ENCODE measurements around the gene RAB8B.

RAB8B gene

DNA sequence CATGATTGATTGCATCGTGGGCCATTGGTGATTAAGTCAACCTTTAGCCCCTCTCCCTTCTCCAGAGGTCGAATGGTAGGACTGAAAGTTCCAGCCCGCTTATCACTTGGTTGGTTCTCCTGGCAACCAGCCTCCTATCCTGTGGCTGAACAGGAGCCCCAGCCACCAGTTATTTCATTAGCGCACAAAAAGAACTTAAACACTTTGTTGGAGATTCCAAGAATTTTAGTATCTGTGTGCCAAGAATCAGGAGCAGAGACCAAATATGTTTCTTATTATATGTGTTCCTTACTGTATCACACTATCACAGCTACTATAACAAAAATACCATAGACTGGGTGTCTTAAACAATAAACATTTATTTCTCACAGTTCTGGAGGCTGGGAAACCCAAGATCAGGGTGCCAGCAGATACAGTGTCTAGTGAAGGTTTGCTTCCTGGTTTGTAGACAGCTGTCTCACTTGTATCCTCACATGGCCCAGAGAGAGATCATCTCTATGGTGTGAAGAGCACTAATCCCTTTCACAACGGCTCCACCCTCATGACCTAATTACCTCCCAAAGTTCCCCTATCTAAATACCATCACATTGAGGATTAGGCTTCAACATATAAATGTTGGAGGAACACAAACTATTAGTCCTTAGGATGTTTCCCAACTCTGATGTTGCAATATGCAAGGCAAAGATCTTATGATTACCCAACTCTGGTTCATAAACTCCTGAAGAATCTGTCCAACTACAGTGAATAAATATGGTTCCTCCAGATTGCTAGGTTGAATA lies 57.5 kb downstream of the RAB8B start:
- no peak overlapping the region for H3K27ac Mint-ChIP-seq
- H3K4me3 Mint-ChIP-seq, result no peak overlapping the region

DNA sequence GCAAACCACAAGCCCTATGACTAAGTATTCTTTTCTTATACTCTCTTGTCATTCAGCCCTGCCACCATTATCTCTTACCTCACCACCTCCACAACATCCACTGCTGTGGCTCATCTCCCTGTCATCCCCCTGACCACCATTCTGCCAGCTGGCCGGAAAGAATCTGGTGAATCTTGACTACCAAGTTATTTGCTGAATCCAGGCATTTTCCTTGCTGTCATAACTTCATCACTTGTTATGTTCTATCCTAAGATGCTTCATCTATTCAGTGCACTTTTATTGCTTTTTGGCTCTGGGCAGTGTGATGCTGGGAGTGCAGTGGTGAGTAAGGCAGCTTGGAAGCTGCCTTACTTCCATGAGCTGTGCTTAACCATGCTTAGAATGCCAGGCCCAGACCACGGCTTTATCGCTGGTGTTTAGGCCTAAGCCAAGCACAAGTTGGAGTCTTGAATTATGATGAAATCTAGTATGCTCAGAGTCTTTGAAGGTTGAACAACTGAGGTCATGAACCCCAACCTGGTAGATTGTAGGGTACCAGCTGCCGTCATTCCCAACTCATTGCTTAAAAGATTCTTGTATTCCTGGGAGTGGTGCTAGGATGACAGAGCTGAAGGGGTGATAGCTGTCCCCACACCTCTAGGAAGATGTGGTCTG lies 61.0 kb downstream of the RAB8B start:
- Mint-ChIP-seq H3K27ac (no peak overlapping the region), H3K36me3 (ENCODE audit: low read depth) (peaks cover 40% of the 10 kb centered on the region), H3K27me3 (ENCODE audit: low read depth) (no peaks in the 10 kb centered on the region), H3K4me3 (no peak overlapping the region), H3K4me1 (ENCODE audit: low read depth) (peaks cover 10% of the 10 kb centered on the region), H3K9me3 (no peaks in the 10 kb centered on the region)

More for the DNA sequence above, 57.5 kb downstream of the RAB8B start:
- Mint-ChIP-seq H3K4me1 (ENCODE audit: low read depth) (peaks cover 25% of the 10 kb centered on the region), H3K36me3 (ENCODE audit: low read depth) (peaks cover 55% of the 10 kb centered on the region), H3K9me3 (peaks cover 6% of the 10 kb centered on the region), H3K27me3 (ENCODE audit: low read depth) (no peaks in the 10 kb centered on the region)

DNA sequence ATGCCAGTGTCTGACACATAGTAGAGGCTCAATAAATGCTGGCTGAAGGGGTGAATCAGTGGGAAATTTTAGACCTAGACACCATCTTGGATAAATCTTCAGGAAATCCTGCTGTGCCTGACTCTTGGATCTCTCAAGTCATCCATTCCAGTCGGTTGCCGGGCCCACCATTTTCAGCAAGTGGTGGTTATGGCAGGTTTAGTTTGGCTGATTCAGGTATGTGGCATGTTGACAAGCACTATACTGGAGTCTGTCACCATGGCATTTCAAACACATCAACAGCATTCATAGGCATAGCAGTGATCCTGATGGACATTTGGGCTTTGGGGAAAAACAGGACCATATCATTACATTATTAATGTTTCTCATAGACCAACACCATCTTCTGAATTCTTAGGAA lies 62.3 kb downstream of the RAB8B start:
- Mint-ChIP-seq H3K27me3 (ENCODE audit: low read depth) (no peaks in the 10 kb centered on the region), H3K9me3 (no peaks in the 10 kb centered on the region), H3K4me1 (ENCODE audit: low read depth) (peaks cover 7% of the 10 kb centered on the region), H3K36me3 (ENCODE audit: low read depth) (peaks cover 36% of the 10 kb centered on the region), H3K27ac (no peak overlapping the region), H3K4me3 (no peak overlapping the region)

DNA sequence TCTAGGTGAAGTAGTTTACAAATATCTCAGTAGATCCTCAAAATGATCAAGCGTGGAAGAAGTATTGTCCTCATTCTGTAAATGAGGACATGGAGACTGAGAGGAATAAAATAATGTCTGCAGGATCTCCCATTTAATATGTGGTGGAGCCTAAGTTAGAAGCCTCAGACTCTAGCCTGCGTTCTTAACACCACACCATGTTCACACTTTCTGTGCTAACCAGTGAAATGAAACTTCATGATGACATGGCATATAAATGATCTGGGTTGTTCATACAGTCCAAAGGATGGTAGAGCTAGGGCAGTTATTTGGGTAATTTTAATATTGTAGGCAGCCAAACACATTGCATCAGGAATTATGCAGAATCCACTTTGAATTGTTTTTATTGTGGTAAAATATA lies 62.9 kb downstream of the RAB8B start:
- H3K36me3 Mint-ChIP-seq (ENCODE audit: low read depth), result peaks cover 30% of the 10 kb centered on the region
- H3K27me3 Mint-ChIP-seq (ENCODE audit: low read depth), result no peaks in the 10 kb centered on the region

DNA sequence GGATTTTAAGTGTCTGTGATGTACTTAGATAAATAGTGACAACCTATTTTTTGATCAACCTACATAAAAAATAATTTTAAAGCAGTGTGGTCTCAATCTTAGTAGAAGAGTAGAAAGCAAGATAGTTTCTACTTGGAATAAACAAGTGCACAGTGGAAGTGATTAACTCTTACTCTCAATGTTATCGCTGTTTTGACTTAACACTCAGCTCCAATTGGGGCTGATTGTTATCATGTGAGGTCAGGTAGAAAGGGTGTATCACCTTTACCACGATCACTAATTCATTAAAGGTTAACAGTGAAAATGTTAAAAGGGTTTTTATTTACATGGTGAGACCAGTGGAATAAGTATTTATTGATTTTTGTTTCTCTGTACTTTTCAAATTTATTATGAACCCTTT lies 65.6 kb downstream of the RAB8B start:
- no peaks in the 10 kb centered on the region for H3K9me3 Mint-ChIP-seq
- H3K27me3 Mint-ChIP-seq (ENCODE audit: low read depth), result no peaks in the 10 kb centered on the region
- peaks cover 4% of the 10 kb centered on the region for H3K4me1 Mint-ChIP-seq (ENCODE audit: low read depth)
- no peak overlapping the region for H3K4me3 Mint-ChIP-seq
- H3K27ac Mint-ChIP-seq, result no peak overlapping the region
- H3K36me3 Mint-ChIP-seq (ENCODE audit: low read depth), result peaks cover 26% of the 10 kb centered on the region

More for the DNA sequence above, 62.9 kb downstream of the RAB8B start:
- Mint-ChIP-seq H3K4me3 (no peak overlapping the region), H3K4me1 (ENCODE audit: low read depth) (peaks cover 4% of the 10 kb centered on the region), H3K27ac (no peak overlapping the region), H3K9me3 (no peaks in the 10 kb centered on the region)

DNA sequence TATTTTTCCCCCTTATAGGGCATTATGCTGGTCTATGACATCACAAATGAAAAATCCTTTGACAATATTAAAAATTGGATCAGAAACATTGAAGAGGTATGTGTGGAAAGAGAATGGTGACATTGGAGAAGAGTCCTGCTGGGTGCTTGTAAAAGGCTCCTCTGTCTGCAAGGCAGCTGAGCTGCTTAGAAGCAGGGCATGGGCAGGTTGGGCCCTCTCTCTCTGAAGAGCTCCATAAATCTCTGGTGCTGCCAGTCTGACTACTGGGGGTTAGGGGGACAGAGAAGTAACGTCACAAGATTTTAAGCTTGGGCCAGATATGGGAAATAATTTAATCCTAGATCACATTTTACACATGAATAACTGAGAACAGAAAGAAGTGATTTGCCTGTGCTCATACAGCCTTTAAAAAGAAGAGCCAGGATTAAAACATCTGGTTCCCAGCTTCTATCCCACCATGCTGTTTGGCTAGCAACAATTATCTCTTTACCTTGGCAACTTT lies 66.1 kb downstream of the RAB8B start:
- peaks cover 24% of the 10 kb centered on the region for H3K36me3 Mint-ChIP-seq (ENCODE audit: low read depth)
- H3K4me1 Mint-ChIP-seq (ENCODE audit: low read depth), result peaks cover 4% of the 10 kb centered on the region

DNA sequence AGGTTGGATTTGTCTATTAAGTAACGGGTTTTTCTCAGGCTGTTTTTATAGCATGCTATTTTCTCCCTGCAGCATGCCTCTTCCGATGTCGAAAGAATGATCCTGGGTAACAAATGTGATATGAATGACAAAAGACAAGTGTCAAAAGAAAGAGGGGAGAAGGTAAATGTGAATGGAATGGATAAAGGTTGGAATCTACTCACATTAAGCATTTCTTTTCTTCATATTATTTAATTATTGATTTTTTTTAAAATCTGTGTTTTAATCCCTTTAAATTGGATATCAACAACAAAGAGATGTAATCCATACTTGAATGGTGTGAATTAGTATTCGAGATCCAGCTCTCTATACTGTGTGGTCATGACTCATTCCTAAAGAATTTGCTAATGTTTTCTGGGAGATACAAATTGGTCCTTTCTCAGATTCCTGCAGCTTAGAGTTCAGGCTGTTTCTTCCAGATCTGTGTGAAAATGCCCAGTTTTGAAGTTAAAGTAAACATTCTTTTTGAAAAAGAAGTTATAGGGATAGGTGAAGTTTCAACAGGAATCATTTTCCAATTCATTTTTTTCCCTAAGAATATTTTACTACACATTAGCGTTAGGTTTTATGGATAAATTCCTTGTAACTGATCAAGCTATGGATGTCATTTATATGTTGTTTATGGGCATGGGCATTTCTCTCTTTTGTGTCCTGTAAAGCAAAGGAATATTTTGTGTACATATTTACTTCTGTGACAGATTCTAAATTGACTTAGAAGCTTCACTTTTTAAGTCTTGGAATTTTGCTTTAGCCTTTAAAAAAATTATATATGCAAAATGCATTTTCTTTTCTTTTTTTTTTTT lies 67.2 kb downstream of the RAB8B start:
- Mint-ChIP-seq H3K4me3 (no peak overlapping the region), H3K27ac (no peak overlapping the region), H3K9me3 (no peaks in the 10 kb centered on the region), H3K4me1 (ENCODE audit: low read depth) (peaks cover 4% of the 10 kb centered on the region), H3K36me3 (ENCODE audit: low read depth) (peaks cover 26% of the 10 kb centered on the region), H3K27me3 (ENCODE audit: low read depth) (no peaks in the 10 kb centered on the region)

More for the DNA sequence above, 66.1 kb downstream of the RAB8B start:
- no peak overlapping the region for H3K27ac Mint-ChIP-seq
- no peak overlapping the region for H3K4me3 Mint-ChIP-seq
- no peaks in the 10 kb centered on the region for H3K27me3 Mint-ChIP-seq (ENCODE audit: low read depth)
- no peaks in the 10 kb centered on the region for H3K9me3 Mint-ChIP-seq

DNA sequence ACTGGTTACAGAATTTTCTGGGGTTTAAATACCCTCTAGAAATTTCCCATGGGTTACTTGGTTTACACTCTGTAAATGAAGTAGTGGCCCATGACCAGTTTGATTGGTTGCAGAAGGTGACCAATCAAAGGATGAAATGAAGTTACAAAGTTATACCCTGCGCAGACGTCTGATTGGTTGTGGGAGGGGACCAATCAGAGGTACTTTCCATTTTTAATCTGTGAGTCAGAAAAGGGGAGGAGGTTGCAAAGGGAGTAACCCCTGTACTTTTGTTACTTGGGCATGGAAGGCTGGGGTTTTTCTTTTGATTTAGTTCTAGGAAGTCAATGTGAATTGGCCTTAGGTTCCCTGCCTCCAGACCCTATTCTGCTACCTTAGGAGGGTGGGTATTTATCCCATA lies 69.3 kb downstream of the RAB8B start:
- Mint-ChIP-seq H3K4me1 (ENCODE audit: low read depth) (peaks cover 4% of the 10 kb centered on the region), H3K27ac (no peak overlapping the region), H3K9me3 (no peaks in the 10 kb centered on the region), H3K36me3 (ENCODE audit: low read depth) (peaks cover 35% of the 10 kb centered on the region), H3K27me3 (ENCODE audit: low read depth) (no peaks in the 10 kb centered on the region), H3K4me3 (no peak overlapping the region)

DNA sequence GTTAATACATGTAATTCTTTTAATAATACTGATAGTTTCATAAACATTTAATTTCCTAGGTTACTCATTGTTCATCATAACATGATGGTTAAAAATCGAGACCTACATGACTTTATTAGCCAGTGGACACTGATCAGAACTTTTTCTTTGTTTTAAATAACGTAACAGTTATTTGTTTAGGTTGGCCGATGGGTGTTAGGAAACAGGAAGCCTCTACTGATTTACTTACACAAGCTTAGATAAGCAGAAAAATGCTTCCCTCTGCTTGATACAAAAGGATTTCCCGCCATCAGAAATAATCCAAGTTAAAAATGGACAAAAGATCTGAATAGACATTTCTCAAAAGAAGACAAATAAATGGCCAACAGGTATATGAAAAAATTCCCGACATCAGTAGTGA lies 71.4 kb downstream of the RAB8B start:
- H3K4me3 Mint-ChIP-seq, result no peak overlapping the region
- no peaks in the 10 kb centered on the region for H3K27me3 Mint-ChIP-seq (ENCODE audit: low read depth)
- H3K36me3 Mint-ChIP-seq (ENCODE audit: low read depth), result peaks cover 40% of the 10 kb centered on the region
- no peak overlapping the region for H3K27ac Mint-ChIP-seq
- no peaks in the 10 kb centered on the region for H3K9me3 Mint-ChIP-seq
- no peaks in the 10 kb centered on the region for H3K4me1 Mint-ChIP-seq (ENCODE audit: low read depth)

DNA sequence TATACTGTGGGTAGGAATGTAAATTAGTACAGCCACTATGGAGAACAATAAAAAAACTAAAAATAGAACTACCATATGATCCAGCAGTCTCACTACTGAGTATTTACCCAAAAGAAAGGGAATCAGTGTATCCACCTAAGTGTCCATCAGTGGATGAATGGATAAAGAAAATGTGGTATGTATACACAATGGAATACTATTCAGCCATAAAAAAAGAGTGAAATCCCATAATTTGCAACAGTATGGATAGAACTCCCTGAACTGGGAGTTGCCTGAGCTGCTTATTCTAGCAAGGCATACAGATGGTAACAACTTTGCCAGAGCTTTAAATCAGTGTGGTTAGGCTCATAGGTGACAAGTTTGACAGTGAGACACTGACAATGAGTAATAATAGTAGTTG lies 71.9 kb downstream of the RAB8B start:
- Mint-ChIP-seq H3K27me3 (ENCODE audit: low read depth) (no peaks in the 10 kb centered on the region), H3K9me3 (no peaks in the 10 kb centered on the region), H3K4me1 (ENCODE audit: low read depth) (no peaks in the 10 kb centered on the region), H3K36me3 (ENCODE audit: low read depth) (peaks cover 39% of the 10 kb centered on the region), H3K27ac (no peak overlapping the region), H3K4me3 (no peak overlapping the region)

DNA sequence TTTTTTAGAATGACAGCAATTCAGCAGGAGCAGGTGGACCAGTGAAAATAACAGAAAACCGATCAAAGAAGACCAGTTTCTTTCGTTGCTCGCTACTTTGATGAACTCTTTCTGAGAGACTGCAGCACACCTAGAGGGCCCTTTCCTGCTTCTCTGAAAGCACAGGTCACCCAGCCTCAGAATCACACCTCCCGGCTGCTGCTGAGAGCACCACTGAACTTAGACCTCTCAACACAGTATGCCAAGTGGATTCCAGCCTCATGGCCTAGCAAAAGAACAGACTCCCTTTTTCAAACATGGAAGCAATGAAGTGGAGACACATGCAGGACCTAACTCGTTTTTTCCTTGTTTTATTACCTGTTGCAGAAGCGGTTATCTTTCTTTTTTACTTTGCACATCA lies 74.1 kb downstream of the RAB8B start:
- Mint-ChIP-seq H3K27ac (no peak overlapping the region), H3K36me3 (ENCODE audit: low read depth) (peaks cover 34% of the 10 kb centered on the region), H3K4me3 (no peak overlapping the region), H3K4me1 (ENCODE audit: low read depth) (no peaks in the 10 kb centered on the region), H3K27me3 (ENCODE audit: low read depth) (no peaks in the 10 kb centered on the region), H3K9me3 (no peaks in the 10 kb centered on the region)

DNA sequence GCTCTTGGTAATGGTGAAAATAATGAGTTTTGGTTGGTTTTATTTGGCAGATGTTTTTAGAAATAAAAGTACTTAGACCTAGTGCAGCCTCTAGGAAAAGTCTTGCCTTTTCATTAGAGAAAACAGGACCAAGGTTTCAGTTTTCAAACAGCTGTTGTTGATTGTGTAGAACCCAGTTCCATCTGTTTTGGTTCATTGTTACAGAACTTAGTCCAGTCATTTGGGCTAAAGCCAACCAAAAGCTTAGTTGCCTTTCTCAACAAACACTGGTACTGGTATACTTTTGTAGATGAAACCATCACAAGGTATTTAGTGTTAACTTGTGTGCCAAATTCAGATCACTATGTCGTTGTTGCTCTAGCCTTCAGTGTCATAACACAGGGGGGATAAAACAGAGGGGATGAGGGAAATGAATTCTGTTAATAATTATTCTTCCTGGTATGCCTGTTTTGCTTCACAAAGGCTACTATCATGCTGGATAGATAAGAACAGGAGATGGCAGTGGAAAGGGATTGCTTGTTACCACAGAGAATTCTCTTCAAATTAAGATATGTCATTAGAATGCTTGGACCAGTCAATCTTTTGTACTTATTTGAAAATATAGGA lies 75.4 kb downstream of the RAB8B start:
- H3K4me3 Mint-ChIP-seq, result no peak overlapping the region

DNA sequence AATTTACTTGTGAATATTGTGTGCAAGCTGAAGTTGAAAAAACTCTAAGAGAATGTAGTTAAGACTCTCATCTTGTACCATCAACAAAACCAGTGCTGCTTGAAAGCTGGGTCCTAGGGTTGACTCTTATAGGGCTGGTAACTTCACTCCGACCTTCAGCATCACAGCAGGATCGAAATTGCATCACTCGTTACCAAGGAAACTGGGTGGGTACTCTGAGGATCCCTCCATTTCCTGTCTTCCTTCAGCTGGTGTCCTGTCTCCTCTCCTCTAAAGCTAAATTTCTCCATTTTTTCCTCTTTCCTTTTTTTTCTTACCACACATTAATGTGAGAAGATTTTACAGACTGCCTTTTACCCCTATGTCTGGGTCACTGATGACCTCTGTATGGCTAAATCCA lies 85.0 kb downstream of the RAB8B start:
- H3K36me3 Mint-ChIP-seq (ENCODE audit: low read depth), result peaks cover 11% of the 10 kb centered on the region
- H3K4me1 Mint-ChIP-seq (ENCODE audit: low read depth), result peaks cover 29% of the 10 kb centered on the region
- H3K27me3 Mint-ChIP-seq (ENCODE audit: low read depth), result no peaks in the 10 kb centered on the region
- H3K9me3 Mint-ChIP-seq, result no peaks in the 10 kb centered on the region
- H3K4me3 Mint-ChIP-seq, result peak overlapping the region; percentile 16
- H3K27ac Mint-ChIP-seq, result peak overlapping the region; percentile 66

More for the DNA sequence above, 75.4 kb downstream of the RAB8B start:
- H3K36me3 Mint-ChIP-seq (ENCODE audit: low read depth), result peaks cover 39% of the 10 kb centered on the region
- H3K27ac Mint-ChIP-seq, result no peak overlapping the region
- no peaks in the 10 kb centered on the region for H3K27me3 Mint-ChIP-seq (ENCODE audit: low read depth)
- no peaks in the 10 kb centered on the region for H3K9me3 Mint-ChIP-seq
- peaks cover 4% of the 10 kb centered on the region for H3K4me1 Mint-ChIP-seq (ENCODE audit: low read depth)

DNA sequence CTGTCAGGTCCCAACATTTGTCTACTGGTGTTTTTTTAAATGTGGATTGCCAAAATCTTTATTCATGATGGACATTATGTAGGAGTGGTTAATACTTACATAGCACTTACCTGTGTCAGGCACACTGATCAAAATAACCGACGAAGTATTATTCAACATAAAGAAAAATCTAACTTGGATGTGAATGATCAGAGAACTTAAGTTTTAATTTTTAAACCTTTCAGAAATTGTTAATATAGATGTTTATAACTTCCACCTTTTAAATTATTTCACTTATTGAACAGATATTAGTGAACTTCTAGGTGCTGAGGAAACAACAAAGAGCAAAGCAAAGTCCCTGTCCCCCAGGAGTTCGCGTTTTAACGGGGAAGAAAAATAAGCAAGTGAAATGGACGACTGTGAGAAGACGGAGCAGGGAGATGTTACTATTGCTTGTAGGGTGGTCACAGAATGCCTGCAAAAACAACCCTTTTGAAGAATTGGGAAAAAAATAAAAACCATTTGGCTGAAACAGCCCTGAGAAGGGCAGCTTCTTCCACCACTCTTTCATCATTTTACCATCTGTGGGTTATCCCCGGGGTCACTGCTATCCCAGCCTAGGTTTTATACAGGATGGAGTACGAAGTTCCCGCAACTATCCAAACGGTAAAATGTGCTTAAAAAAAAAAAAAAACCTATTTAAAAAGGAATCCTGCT lies 87.1 kb downstream of the RAB8B start:
- Mint-ChIP-seq H3K9me3 (no peaks in the 10 kb centered on the region), H3K27me3 (ENCODE audit: low read depth) (no peaks in the 10 kb centered on the region), H3K27ac (peak overlapping the region; percentile 78), H3K36me3 (ENCODE audit: low read depth) (peaks cover 11% of the 10 kb centered on the region), H3K4me3 (peak overlapping the region; percentile 89), H3K4me1 (ENCODE audit: low read depth) (peaks cover 29% of the 10 kb centered on the region)
